Neuronal stem cell (in vitro differentiated cells): ENCODE data around the gene SFMBT2.

Experiments
- DNase-seq: peaks from one replicate; pipeline ENCODE4 v3.0.0-alpha.2; 2013; ENCODE audit warnings: low spot score
- H2AFZ ChIP-seq: one replicate; pipeline ENCODE4 v1.6.1; 2013; ENCODE audit warnings: mild to moderate bottlenecking, low read length, inconsistent platforms
- H2AK5ac ChIP-seq: 2 replicates; pipeline ENCODE4 v1.6.1; 2013; ENCODE audit warnings: low read depth, mild to moderate bottlenecking, inconsistent platforms, low read length, moderate library complexity, mixed read lengths
- H2BK120ac ChIP-seq: 2 replicates; pipeline ENCODE4 v1.6.1; 2013; ENCODE audit warnings: low read depth, mild to moderate bottlenecking, inconsistent platforms, low read length, moderate library complexity, mixed read lengths
- H2BK12ac ChIP-seq: one replicate; pipeline ENCODE4 v1.6.1; 2013; ENCODE audit warnings: low read length, inconsistent platforms
- H2BK15ac ChIP-seq: 2 replicates; pipeline ENCODE4 v1.6.1; 2013; ENCODE audit warnings: mild to moderate bottlenecking, low read length, inconsistent platforms, mixed read lengths
- H2BK5ac ChIP-seq: one replicate; pipeline ENCODE4 v1.6.1; 2013; ENCODE audit warnings: inconsistent platforms, mild to moderate bottlenecking, low read length, moderate library complexity
- H3K14ac ChIP-seq: one replicate; pipeline ENCODE4 v1.6.1; 2013; ENCODE audit warnings: low read length, inconsistent platforms
- H3K18ac ChIP-seq: 2 replicates; pipeline ENCODE4 v1.6.1; 2013; ENCODE audit warnings: low read length, inconsistent platforms
- H3K23ac ChIP-seq: 2 replicates; pipeline ENCODE4 v1.6.1; 2013; ENCODE audit warnings: low read depth, mild to moderate bottlenecking, mixed read lengths, low read length, inconsistent platforms; ENCODE audit not compliant: poor library complexity
- H3K27ac ChIP-seq: replicated peaks from 3 replicates; pipeline ENCODE4 v1.5.1; 2013; ENCODE audit warnings: low read length, inconsistent platforms
- H3K27me3 ChIP-seq, 3 experiments: 2 replicates each; pipeline ENCODE4 v1.6.1; 2013; ENCODE audit warnings: low read length in 3 of 3, mild to moderate bottlenecking in 2 of 3, inconsistent platforms in 1 of 3, low read depth in 1 of 3, mixed read lengths in 1 of 3, moderate library complexity in 1 of 3; ENCODE audit not compliant: control insufficient read depth in 3 of 3, insufficient read depth in 3 of 3
- H3K36me3 ChIP-seq, 2 donors: replicated peaks in 1 of 2; 2 replicates each; pipeline ENCODE4 v1.6.1; 2013; ENCODE audit warnings: low read length in 2 of 2; ENCODE audit not compliant: control insufficient read depth in 2 of 2, insufficient read depth in 2 of 2
- H3K4ac ChIP-seq: 2 replicates; pipeline ENCODE4 v1.6.1; 2013; ENCODE audit warnings: inconsistent platforms, mild to moderate bottlenecking, low read length, moderate library complexity
- H3K4me1 ChIP-seq, 2 donors: 1 replicate in 1 of 2; 2 replicates in 1 of 2; pipeline ENCODE4 v1.6.1; 2013; ENCODE audit warnings: low read length in 2 of 2, low read depth in 1 of 2; ENCODE audit not compliant: control insufficient read depth in 2 of 2, insufficient read depth in 1 of 2
- H3K4me2 ChIP-seq: one replicate; pipeline ENCODE4 v1.6.1; 2013; ENCODE audit warnings: mild to moderate bottlenecking, low read length, inconsistent platforms; ENCODE audit not compliant: insufficient read depth, poor library complexity, severe bottlenecking
- H3K4me3 ChIP-seq, 2 donors: 2 replicates each; pipeline ENCODE4 v1.5.1; 2013; ENCODE audit warnings: low read length in 2 of 2, mild to moderate bottlenecking in 2 of 2, inconsistent platforms in 1 of 2, moderate library complexity in 1 of 2
- H3K79me1 ChIP-seq: one replicate; pipeline ENCODE4 v1.6.1; 2013; ENCODE audit warnings: low read depth, mild to moderate bottlenecking, inconsistent platforms, low read length, moderate library complexity
- H3K9ac ChIP-seq: one replicate; pipeline ENCODE4 v1.6.1; 2013; ENCODE audit warnings: mild to moderate bottlenecking, low read depth, low read length, inconsistent platforms; ENCODE audit not compliant: poor library complexity
- H3K9me3 ChIP-seq, 2 donors: replicated peaks in 1 of 2; 2 replicates each; pipeline versions ENCODE3 to v1.6.1; 2013; ENCODE audit warnings: low read length in 2 of 2, mild to moderate bottlenecking in 2 of 2, inconsistent platforms in 1 of 2, low read depth in 1 of 2, mixed read lengths in 1 of 2, moderate library complexity in 1 of 2; ENCODE audit not compliant: control insufficient read depth in 2 of 2, insufficient read depth in 1 of 2
- H4K8ac ChIP-seq: one replicate; pipeline ENCODE4 v1.6.1; 2013; ENCODE audit warnings: low read depth, mild to moderate bottlenecking, inconsistent platforms, low read length, moderate library complexity
- H4K91ac ChIP-seq: one replicate; pipeline ENCODE4 v1.6.1; 2013; ENCODE audit warnings: low read length, low read depth, mild to moderate bottlenecking, inconsistent platforms; ENCODE audit not compliant: poor library complexity
- WGBS, 2 donors: extraction: QIAGEN DNeasy Blood & Tissue Kit; methylation state at CpG; one replicate each; pipeline ENCODE4 v1.1.7; 2013; ENCODE audit warnings: missing lambda C conversion rate in 2 of 2, mixed read lengths in 1 of 2; ENCODE audit not compliant: insufficient read length in 2 of 2, insufficient replicate concordance in 1 of 2; ENCODE audit errors: extremely low coverage in 2 of 2; 5-methylcytosine and 5-hydroxymethylcytosine counted together

The SFMBT2 gene

DNA sequence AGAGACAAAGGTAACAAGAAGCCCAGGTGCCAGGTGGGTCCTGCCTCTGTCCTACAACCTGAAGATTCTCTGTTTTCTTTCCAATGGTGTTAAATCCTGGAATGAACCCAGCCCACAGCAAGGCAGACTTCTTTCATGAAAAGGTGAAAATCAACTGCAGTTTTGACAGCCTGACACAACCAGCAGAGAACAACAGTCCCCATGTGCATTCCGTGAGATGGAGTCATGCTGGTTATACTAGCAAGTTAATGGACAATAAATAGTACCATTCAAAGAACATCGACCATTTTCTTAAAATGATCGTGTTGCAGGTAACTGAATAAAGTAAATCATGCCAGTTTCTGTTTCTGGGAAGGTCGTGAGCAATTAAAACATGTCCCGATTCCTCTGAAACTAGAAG is 131.5 kb downstream of the SFMBT2 start:
- no CpG with 5 or more reads among the region's 5 CpGs for WGBS, 2 donors
- Histone ChIP-seq H3K27ac (no peak overlapping the region), H2BK12ac (no peak overlapping the region), H3K4me3 (no peak overlapping the region), H3K4me2 (no peak overlapping the region), H3K9ac (no peak overlapping the region), H4K91ac (no peak overlapping the region), H3K9me3 (no peaks in the 10 kb centered on the region), H2BK120ac (no peak overlapping the region), H4K8ac (no peak overlapping the region), H3K18ac (no peak overlapping the region), H3K23ac (no peak overlapping the region), H3K4me1 (peaks cover 6% of the 10 kb centered on the region in 2 donors), H3K4ac (no peak overlapping the region), H3K36me3 (no peaks in the 10 kb centered on the region), H3K79me1 (no peaks in the 10 kb centered on the region), H2AK5ac (no peak overlapping the region), H2BK15ac (no peak overlapping the region), H3K14ac (no peak overlapping the region), H2BK5ac (no peak overlapping the region), H3K27me3 (no peaks in the 10 kb centered on the region), H2AFZ (no peak overlapping the region)
- DNase-seq = no peak

DNA sequence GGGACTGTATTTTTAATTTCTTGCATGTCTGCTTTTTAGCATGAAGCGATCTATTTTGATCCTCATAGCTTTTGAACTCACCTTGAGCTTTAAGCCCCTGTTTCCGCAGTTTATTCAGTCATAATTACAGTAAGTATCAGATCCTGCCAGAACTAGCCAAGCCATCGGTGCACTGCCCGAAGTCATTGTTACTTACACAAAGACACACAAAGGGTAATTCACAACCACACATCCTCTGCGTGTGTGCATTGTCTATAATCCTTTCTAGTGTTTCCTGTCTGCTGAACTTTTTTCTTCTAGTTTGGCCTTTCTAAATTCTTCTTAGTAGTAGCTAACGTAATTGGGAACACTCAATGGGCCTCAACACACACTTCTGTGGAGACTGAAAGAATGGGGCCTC is 133.0 kb downstream of the SFMBT2 start:
- Histone ChIP-seq H2BK5ac (no peak overlapping the region), H3K9ac (no peak overlapping the region), H3K4ac (no peak overlapping the region), H4K91ac (no peak overlapping the region), H3K4me2 (no peak overlapping the region), H3K23ac (no peak overlapping the region), H3K4me3 (no peak overlapping the region), H3K4me1 (peaks cover 6% of the 10 kb centered on the region in 2 donors), H3K9me3 (no peaks in the 10 kb centered on the region), H2AK5ac (no peak overlapping the region), H2AFZ (no peak overlapping the region), H3K27me3 (no peaks in the 10 kb centered on the region), H3K14ac (no peak overlapping the region), H2BK120ac (no peak overlapping the region), H4K8ac (no peak overlapping the region), H3K36me3 (no peaks in the 10 kb centered on the region), H3K27ac (no peak overlapping the region), H2BK15ac (no peak overlapping the region), H2BK12ac (no peak overlapping the region), H3K18ac (no peak overlapping the region), H3K79me1 (no peaks in the 10 kb centered on the region)
- DNase-seq = no peak
- WGBS, 2 donors = no CpG with 5 or more reads among the region's 6 CpGs

- Histone ChIP-seq H3K27ac (no peak overlapping the region), H3K14ac (no peak overlapping the region), H4K91ac (no peak overlapping the region), H3K4ac (no peak overlapping the region), H2BK5ac (no peak overlapping the region), H3K36me3 (no peaks in the 10 kb centered on the region), H3K27me3 (no peaks in the 10 kb centered on the region), H3K79me1 (no peaks in the 10 kb centered on the region), H2BK12ac (no peak overlapping the region), H3K9ac (no peak overlapping the region), H2AFZ (no peak overlapping the region), H3K23ac (no peak overlapping the region), H3K9me3 (no peaks in the 10 kb centered on the region), H3K18ac (no peak overlapping the region), H3K4me2 (no peak overlapping the region), H3K4me1 (peaks cover 6% of the 10 kb centered on the region in 2 donors), H3K4me3 (no peak overlapping the region), H2BK120ac (no peak overlapping the region), H4K8ac (no peak overlapping the region), H2AK5ac (no peak overlapping the region), H2BK15ac (no peak overlapping the region)
- WGBS, 2 donors = no CpG with 5 or more reads among the region's 2 CpGs
- DNase-seq = no peak
Measured at GRCh38 chr10:7277432-7277831, 133.4 kb downstream of the SFMBT2 start.

DNA sequence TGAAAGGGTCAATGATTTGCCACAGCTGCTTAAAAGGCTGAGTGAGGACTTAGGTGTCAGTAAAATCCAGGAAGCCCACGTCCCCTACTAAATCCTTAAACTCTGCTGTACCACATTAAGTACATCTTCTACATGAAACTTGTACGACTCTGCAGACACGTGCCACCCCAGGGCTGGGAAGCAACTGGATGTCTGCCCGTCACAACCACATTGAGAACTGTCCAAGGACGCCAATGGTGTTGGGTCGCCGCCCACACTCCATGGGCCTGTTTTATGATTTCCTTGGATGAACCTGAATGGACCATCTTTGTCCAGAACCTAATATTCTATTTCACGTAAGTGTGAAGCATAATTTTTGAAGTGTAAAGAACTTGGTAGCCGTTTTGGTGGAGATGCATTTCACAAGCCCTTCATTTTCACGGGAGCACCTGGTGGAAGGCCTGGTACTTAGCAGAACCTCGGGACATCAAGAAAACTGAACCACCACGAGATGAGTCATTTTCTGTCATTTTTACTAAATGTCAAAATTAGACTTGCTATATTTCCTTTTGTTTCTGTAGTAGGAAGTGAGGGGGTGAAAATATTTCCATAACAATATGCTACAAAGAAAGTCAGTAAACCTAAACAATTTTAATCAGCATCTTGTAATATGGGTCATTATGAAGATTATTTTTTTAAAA is 134.9 kb downstream of the SFMBT2 start:
- H2BK12ac ChIP-seq = no peak overlapping the region
- no peak overlapping the region for H3K23ac ChIP-seq
- H2AK5ac ChIP-seq = no peak overlapping the region
- H2BK15ac ChIP-seq = no peak overlapping the region
- no peaks in the 10 kb centered on the region for H3K36me3 ChIP-seq
- no peak for DNase-seq
- no peak overlapping the region for H2BK120ac ChIP-seq
- no peak overlapping the region for H4K8ac ChIP-seq
- no peak overlapping the region for H3K9ac ChIP-seq
- no peak overlapping the region for H3K4me3 ChIP-seq
- H3K9me3 ChIP-seq = no peaks in the 10 kb centered on the region
- H3K4ac ChIP-seq = no peak overlapping the region
- H4K91ac ChIP-seq = no peak overlapping the region
- peaks cover 6% of the 10 kb centered on the region in 2 donors for H3K4me1 ChIP-seq
- H3K18ac ChIP-seq = no peak overlapping the region
- H3K27ac ChIP-seq = no peak overlapping the region
- H3K14ac ChIP-seq = no peak overlapping the region
- no peak overlapping the region for H3K4me2 ChIP-seq
- no peak overlapping the region for H2BK5ac ChIP-seq
- no peaks in the 10 kb centered on the region for H3K27me3 ChIP-seq
- H2AFZ ChIP-seq = no peak overlapping the region
- no peaks in the 10 kb centered on the region for H3K79me1 ChIP-seq
- WGBS, 2 donors = no CpG with 5 or more reads among the region's 12 CpGs
